Neural cell (in vitro differentiated cells): ENCODE data around the gene LRCH2.

Experiments used
- CTCF ChIP-seq: fragments of 450-650 bp; IDR thresholded peaks from 2 replicates; pipeline ENCODE4 v1.5.1; 2014; ENCODE audit warnings: antibody characterized with exemption, mild to moderate bottlenecking, moderate library complexity; ENCODE audit not compliant: poor library complexity, severe bottlenecking
- POLR2AphosphoS5 ChIP-seq: IDR thresholded peaks from 2 replicates; pipeline ENCODE4 v1.6.1; 2012
- REST ChIP-seq: IDR thresholded peaks from 2 replicates; pipeline ENCODE4 v1.6.1; 2012; ENCODE audit warnings: borderline replicate concordance

DNA sequence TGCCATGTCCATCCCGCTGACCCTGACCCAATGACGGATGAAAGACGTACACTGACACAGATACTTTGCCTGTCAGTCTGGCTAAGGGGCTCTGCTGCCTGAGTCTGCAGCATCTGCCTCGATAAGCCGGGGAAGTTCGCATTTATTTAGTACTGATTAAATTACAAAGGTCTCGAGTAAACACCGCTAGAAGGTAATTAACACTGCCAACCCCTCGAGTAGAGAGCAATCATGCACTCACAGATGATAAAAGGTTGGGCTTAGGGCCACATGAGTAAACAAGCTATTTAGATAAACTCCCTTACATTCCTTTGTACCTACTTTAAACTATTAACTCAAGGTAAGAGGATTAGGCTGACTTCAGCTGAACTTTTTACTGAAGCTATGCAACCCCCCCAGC lies 60.7 kb downstream of the LRCH2 start:
- TF ChIP-seq CTCF (no peak), POLR2AphosphoS5 (no peak), REST (no peak)
